Liver (tissue), 9 donors: ENCODE results near the gene TXNDC12. TPM values are rescaled to one million over a fixed set of nuclear protein-coding genes. Genes with fewer than 3 reads are reported as not detected.

ENCODE experiments used
- DNase-seq: peaks from one replicate; pipeline ENCODE4 v3.0.0-alpha.2; 2017; ENCODE audit warnings: low spot score
- H3K27ac ChIP-seq, 2 donors: one replicate each; pipeline ENCODE4 v1.7.0; 2013; ENCODE audit warnings: inconsistent platforms in 2 of 2, low read length in 2 of 2, control low read depth in 1 of 2, low read depth in 1 of 2, mild to moderate bottlenecking in 1 of 2
- H3K27me3 ChIP-seq, 4 donors: one replicate each; pipeline versions ENCODE4 v1.6.1 to v1.7.0; 2013; ENCODE audit warnings: low read length in 3 of 4, inconsistent platforms in 1 of 4, mild to moderate bottlenecking in 1 of 4, moderate library complexity in 1 of 4; ENCODE audit not compliant: control insufficient read depth in 4 of 4, insufficient read depth in 4 of 4
- H3K36me3 ChIP-seq, 4 donors: one replicate each; pipeline versions ENCODE4 v1.6.1 to v1.7.0; 2013; ENCODE audit warnings: low read length in 3 of 4, mild to moderate bottlenecking in 3 of 4, low read depth in 1 of 4, moderate library complexity in 1 of 4; ENCODE audit not compliant: control insufficient read depth in 4 of 4, insufficient read depth in 3 of 4
- H3K4me1 ChIP-seq, 4 donors: one replicate each; pipeline versions ENCODE4 v1.6.1 to v1.7.0; 2013; ENCODE audit warnings: low read length in 3 of 4, mild to moderate bottlenecking in 3 of 4, moderate library complexity in 1 of 4; ENCODE audit not compliant: control insufficient read depth in 4 of 4, insufficient read depth in 4 of 4
- H3K4me3 ChIP-seq, 3 donors: one replicate each; pipeline versions ENCODE4 v1.6.1 to v1.7.0; 2013; ENCODE audit warnings: low read length in 3 of 3, control low read depth in 1 of 3, low read depth in 1 of 3, mild to moderate bottlenecking in 1 of 3
- H3K9ac ChIP-seq, 2 donors: one replicate each; pipeline ENCODE4 v1.7.0; 2013; ENCODE audit warnings: low read length in 2 of 2, mild to moderate bottlenecking in 2 of 2, moderate library complexity in 2 of 2, control low read depth in 1 of 2, low read depth in 1 of 2
- H3K9me3 ChIP-seq, 4 donors: one replicate each; pipeline versions ENCODE4 v1.6.1 to v1.7.0; 2013; ENCODE audit warnings: low read length in 3 of 4; ENCODE audit not compliant: control insufficient read depth in 4 of 4
- ATF3 ChIP-seq: IDR thresholded peaks from 2 replicates; pipeline ENCODE4 v1.6.1; 2016; ENCODE audit warnings: antibody characterized with exemption
- CTCF ChIP-seq: fragments of 150-350 bp; IDR thresholded peaks from 2 replicates; pipeline ENCODE4 v1.5.1; 2017; ENCODE audit warnings: improper control_type of control experiment, low read depth, low read length; ENCODE audit not compliant: missing input control
- EGR1 ChIP-seq, 2 donors: IDR thresholded peaks; 2 replicates each; pipeline ENCODE4 v1.6.1; 2016 to 2018; ENCODE audit warnings: antibody characterized with exemption in 2 of 2, low read depth in 2 of 2
- FOXA1 ChIP-seq: IDR thresholded peaks from 2 replicates; pipeline ENCODE4 v1.6.1; 2016; ENCODE audit warnings: antibody characterized with exemption
- FOXA2 ChIP-seq: IDR thresholded peaks from 2 replicates; pipeline ENCODE4 v1.6.1; 2016; ENCODE audit warnings: antibody characterized with exemption
- GABPA ChIP-seq, 2 donors: IDR thresholded peaks in 1 of 2; conservative IDR thresholded peaks in 1 of 2; 2 replicates each; pipeline ENCODE4 v1.6.1; 2016; ENCODE audit warnings: antibody characterized with exemption in 2 of 2, mild to moderate bottlenecking in 1 of 2, moderate library complexity in 1 of 2
- HNF4A ChIP-seq, 2 donors: conservative IDR thresholded peaks; 2 replicates each; pipeline ENCODE4 v1.6.1; 2016; ENCODE audit warnings: antibody characterized with exemption in 2 of 2, mild to moderate bottlenecking in 2 of 2
- HNF4G ChIP-seq: IDR thresholded peaks from 2 replicates; pipeline ENCODE4 v1.6.1; 2016; ENCODE audit warnings: antibody characterized with exemption
- JUND ChIP-seq, 2 donors: IDR thresholded peaks; 2 replicates each; pipeline ENCODE4 v1.6.1; 2016; ENCODE audit warnings: antibody characterized with exemption in 2 of 2
- MAX ChIP-seq: IDR thresholded peaks from 2 replicates; pipeline ENCODE4 v1.6.1; 2016; ENCODE audit warnings: antibody characterized with exemption
- NR2F2 ChIP-seq: IDR thresholded peaks from 2 replicates; pipeline ENCODE4 v1.6.1; 2016; ENCODE audit warnings: antibody characterized with exemption
- RAD21 ChIP-seq, 2 donors: IDR thresholded peaks; 2 replicates each; pipeline ENCODE4 v1.6.1; 2016; ENCODE audit warnings: antibody characterized with exemption in 2 of 2, mild to moderate bottlenecking in 2 of 2
- REST ChIP-seq: IDR thresholded peaks from 2 replicates; pipeline ENCODE4 v1.6.1; 2016; ENCODE audit warnings: antibody characterized with exemption, mild to moderate bottlenecking
- RXRA ChIP-seq, 2 donors: IDR thresholded peaks; 2 replicates each; pipeline ENCODE4 v1.6.1; 2017 to 2018; ENCODE audit warnings: antibody characterized with exemption in 2 of 2, mild to moderate bottlenecking in 1 of 2
- SP1 ChIP-seq: IDR thresholded peaks from 2 replicates; pipeline ENCODE4 v1.6.1; 2018; ENCODE audit warnings: antibody characterized with exemption, mild to moderate bottlenecking
- TAF1 ChIP-seq: conservative IDR thresholded peaks from 2 replicates; pipeline ENCODE4 v1.6.1; 2016; ENCODE audit warnings: antibody characterized with exemption, mild to moderate bottlenecking
- YY1 ChIP-seq: IDR thresholded peaks from 2 replicates; pipeline ENCODE4 v1.6.1; 2016; ENCODE audit warnings: antibody characterized with exemption, mild to moderate bottlenecking
- ZBTB33 ChIP-seq: IDR thresholded peaks from 2 replicates; pipeline ENCODE4 v1.6.1; 2016; ENCODE audit warnings: antibody characterized with exemption
- WGBS: extraction: QIAGEN DNeasy Blood & Tissue Kit; methylation state at CpG from one replicate; pipeline ENCODE4 v1.1.7; 2013; 5-methylcytosine and 5-hydroxymethylcytosine counted together
- polyA plus RNA-seq, 2 donors: library from polyadenylated mRNA; stranded (reverse) in 1 of 2; unstranded in 1 of 2; fragments of 200-250 nt in 1 of 2; fragments of >200 nt in 1 of 2; fragmentation: Nextera tagmentation in 1 of 2; extraction: Ambion mirVana in 1 of 2; gene quantifications; one replicate each; pipeline versions ENCODE4 v1.2.1 to v1.2.3, GENCODE V29; 2013 to 2015
- total RNA-seq, 2 donors: library from RNA; depleted of rRNA; stranded (reverse); fragments of >200 nt; gene quantifications; one replicate each; pipeline ENCODE4 v1.2.3, GENCODE V29; 2014
- donor health status: healthy.
- donor health status: healthy.
- donor health status: healthy.
- donor health status: healthy.
- donor health status: healthy.

Gene TXNDC12
- total and polyA plus RNA-seq, 4 donors = 17.5 to 35.8 (median 20.7) TPM

GRCh38 chr1:52102336-52103013, 47.5 kb upstream of the TXNDC12 start:
- no peaks in the 10 kb centered on the region for H3K36me3 ChIP-seq
- H3K9me3 ChIP-seq = no peaks in the 10 kb centered on the region
- no peaks in the 10 kb centered on the region for H3K27me3 ChIP-seq
- DNase-seq = no peak
- no peak overlapping the region for H3K4me3 ChIP-seq
- H3K4me1 ChIP-seq = peaks cover 0 to 5% (median 1%) of the 10 kb centered on the region in 4 donors
- TF ChIP-seq EGR1 (IDR thresholded peaks at IDR 0.05; ENCODE audit: low read depth in 2 of 2) = no peak
- TF ChIP-seq JUND (IDR thresholded peaks at IDR 0.05) = no peak
- 92% methylated on average over 1 of the region's 1 CpG for WGBS
- no peak overlapping the region for H3K9ac ChIP-seq
- H3K27ac ChIP-seq = no peak overlapping the region

- TF ChIP-seq FOXA1 (no peak), RAD21 (IDR thresholded peaks at IDR 0.05) (peak in 1 of 2 donors; percentile 6), RXRA (IDR thresholded peaks at IDR 0.05) (peak in 1 of 2 donors; percentile 69), JUND (IDR thresholded peaks at IDR 0.05) (no peak), SP1 (no peak)
- Histone ChIP-seq H3K27me3 (no peaks in the 10 kb centered on the region), H3K9ac (no peak overlapping the region), H3K9me3 (no peaks in the 10 kb centered on the region), H3K4me1 (peaks cover 0 to 5% (median 1%) of the 10 kb centered on the region in 4 donors), H3K36me3 (no peaks in the 10 kb centered on the region), H3K27ac (no peak overlapping the region), H3K4me3 (no peak overlapping the region)
- WGBS = 48% methylated on average over 8 of the region's 8 CpGs
- DNase-seq = no peak
Measured at GRCh38 chr1:52098139-52098871, 43.3 kb upstream of the TXNDC12 start.

- 75% methylated on average over 8 of the region's 8 CpGs for WGBS
- Histone ChIP-seq H3K27ac (no peak overlapping the region), H3K36me3 (no peaks in the 10 kb centered on the region), H3K9ac (no peak overlapping the region), H3K4me3 (no peak overlapping the region), H3K9me3 (no peaks in the 10 kb centered on the region), H3K27me3 (no peaks in the 10 kb centered on the region), H3K4me1 (peaks cover 0 to 5% (median 1%) of the 10 kb centered on the region in 4 donors)
- DNase-seq = no peak
- TF ChIP-seq NR2F2 (no peak), FOXA2 (no peak), GABPA (IDR thresholded peaks at IDR 0.05 in 1 of 2, conservative IDR thresholded peaks at IDR 0.05 in 1 of 2) (no peak), EGR1 (IDR thresholded peaks at IDR 0.05; ENCODE audit: low read depth in 2 of 2) (no peak), CTCF (no peak), TAF1 (no peak), MAX (no peak), RXRA (IDR thresholded peaks at IDR 0.05) (no peak), RAD21 (IDR thresholded peaks at IDR 0.05) (no peak), JUND (IDR thresholded peaks at IDR 0.05) (no peak), REST (no peak), SP1 (no peak), ZBTB33 (no peak), ATF3 (no peak), HNF4G (no peak), HNF4A (conservative IDR thresholded peaks at IDR 0.05) (no peak), YY1 (no peak), FOXA1 (no peak)
Measured at GRCh38 chr1:52096216-52096615, 41.2 kb upstream of the TXNDC12 start.
